Astrocyte (in vitro differentiated cells and primary cell): ENCODE data around the gene NR2F1. TPM values are rescaled to one million over a fixed set of nuclear protein-coding genes. Genes with fewer than 3 reads are reported as not detected.

Experiments used
- DNase-seq: peaks from one replicate; pipeline ENCODE4 v3.0.0-alpha.2; 2010; ENCODE audit warnings: low read depth
- FAIRE-seq: peaks from 2 replicates; lab custom pipeline; 2011; peaks lifted over from hg19 to GRCh38; lab: Jason Lieb, UNC
- H2AFZ ChIP-seq: 2 replicates; pipeline ENCODE4 v1.6.0; 2012; ENCODE audit warnings: low read depth, low read length, inconsistent platforms
- H3K27ac ChIP-seq: 2 replicates; pipeline ENCODE4 v1.5.1; 2011; ENCODE audit warnings: low read depth, low read length, inconsistent platforms
- H3K27me3 ChIP-seq: 2 replicates; pipeline ENCODE4 v1.6.0; 2011; ENCODE audit warnings: low read length, inconsistent platforms; ENCODE audit not compliant: insufficient read depth
- H3K36me3 ChIP-seq: 2 replicates; pipeline ENCODE4 v1.5.1; 2011; ENCODE audit warnings: low read length, inconsistent platforms; ENCODE audit not compliant: insufficient read depth
- H3K4me1 ChIP-seq: 2 replicates; pipeline ENCODE4 v1.5.1; 2011; ENCODE audit warnings: low read length, inconsistent platforms; ENCODE audit not compliant: insufficient read depth
- H3K4me2 ChIP-seq: 2 replicates; pipeline ENCODE4 v1.6.0; 2012; ENCODE audit warnings: low read length, inconsistent platforms
- H3K4me3 ChIP-seq: 2 replicates; pipeline ENCODE4 v1.5.1; 2011; ENCODE audit warnings: low read depth, mild to moderate bottlenecking, low read length, inconsistent platforms; ENCODE audit not compliant: insufficient read depth
- H3K79me2 ChIP-seq: 2 replicates; pipeline ENCODE4 v1.6.0; 2012; ENCODE audit warnings: mild to moderate bottlenecking, low read length, inconsistent platforms; ENCODE audit not compliant: insufficient read depth
- H3K9ac ChIP-seq: 2 replicates; pipeline ENCODE4 v1.6.0; 2012; ENCODE audit warnings: mild to moderate bottlenecking, low read length, inconsistent platforms
- H3K9me3 ChIP-seq: 2 replicates; pipeline ENCODE4 v1.5.1; 2012; ENCODE audit warnings: low read depth, mild to moderate bottlenecking, low read length, inconsistent platforms; ENCODE audit not compliant: insufficient read depth
- H4K20me1 ChIP-seq: 2 replicates; pipeline ENCODE4 v1.6.0; 2012; ENCODE audit warnings: low read length, inconsistent platforms; ENCODE audit not compliant: insufficient read depth
- H3K27ac Mint-ChIP-seq: one replicate; pipeline ENCODE4 v1.8.0; 2021; ENCODE audit warnings: mild to moderate bottlenecking, mixed read lengths; ENCODE audit not compliant: unreplicated experiment
- H3K27me3 Mint-ChIP-seq: one replicate; pipeline ENCODE4 v1.8.0; 2021; ENCODE audit warnings: low read depth, mixed read lengths; ENCODE audit not compliant: unreplicated experiment
- H3K36me3 Mint-ChIP-seq: one replicate; pipeline ENCODE4 v1.8.0; 2021; ENCODE audit warnings: low read depth, mixed read lengths; ENCODE audit not compliant: unreplicated experiment
- H3K4me1 Mint-ChIP-seq: one replicate; pipeline ENCODE4 v1.8.0; 2021; ENCODE audit warnings: low read depth, mixed read lengths; ENCODE audit not compliant: unreplicated experiment
- H3K4me3 Mint-ChIP-seq: one replicate; pipeline ENCODE4 v1.8.0; 2021; ENCODE audit warnings: mild to moderate bottlenecking, moderate library complexity, mixed read lengths; ENCODE audit not compliant: unreplicated experiment
- H3K9me3 Mint-ChIP-seq: one replicate; pipeline ENCODE4 v1.8.0; 2021; ENCODE audit warnings: mild to moderate bottlenecking, mixed read lengths; ENCODE audit not compliant: unreplicated experiment
- EZH2 ChIP-seq: IDR thresholded peaks from 2 replicates; pipeline ENCODE4 v1.6.1; 2012; ENCODE audit warnings: mild to moderate bottlenecking, low read length, inconsistent platforms; ENCODE audit not compliant: insufficient read depth
- total RNA-seq: library from RNA; stranded (reverse); gene quantifications from 2 replicates; pipeline ENCODE4 v1.2.1, GENCODE V29; 2021
- TF ChIP-seq, protein P1 (sequence below): IDR thresholded peaks from 2 replicates; pipeline ENCODE4 v1.5.1; 2011; ENCODE audit warnings: low read depth, mild to moderate bottlenecking, inconsistent platforms, low read length, moderate library complexity; ENCODE audit not compliant: insufficient read depth

NR2F1 gene
- total RNA-seq, 1 donor from 2014 or later, result 4.3 TPM

DNA sequence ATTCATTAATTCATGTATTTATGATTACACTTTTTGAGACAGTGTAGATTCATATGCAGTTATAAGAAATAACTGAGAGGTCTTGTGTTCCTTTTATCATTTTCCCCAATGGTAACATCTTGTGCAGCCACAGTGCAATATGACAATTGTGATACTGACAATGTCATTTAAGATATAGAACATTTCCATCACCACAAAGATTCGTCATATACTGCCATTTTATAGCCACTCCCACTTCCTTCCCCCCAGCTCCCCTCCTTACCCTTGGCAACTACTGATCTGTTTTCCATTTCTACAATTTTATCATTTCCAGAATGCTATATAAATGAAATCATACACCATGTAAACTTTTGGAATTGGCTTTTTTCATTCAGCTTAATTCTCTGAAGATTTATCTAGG is 53.8 kb downstream of the NR2F1 start:
- H3K36me3 Mint-ChIP-seq, result no peaks in the 10 kb centered on the region

DNA sequence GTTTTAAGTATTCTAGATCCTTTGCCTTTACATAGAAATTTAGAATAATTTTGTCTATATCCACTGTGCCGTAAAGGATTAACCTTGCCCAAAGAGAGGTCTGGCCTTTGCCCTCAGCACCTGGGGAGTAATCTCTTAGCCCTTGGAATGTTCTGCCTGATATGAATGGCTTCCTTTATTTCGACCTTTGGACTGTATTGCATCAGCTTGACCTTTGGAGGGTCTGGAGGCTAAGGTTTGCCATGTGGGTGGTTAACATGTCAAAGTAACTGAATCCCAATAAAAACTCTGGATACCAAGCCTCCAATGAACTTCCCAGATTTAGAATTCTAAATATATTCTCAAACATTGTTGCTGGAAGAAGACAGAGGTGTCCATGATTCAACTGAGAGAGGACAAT is 54.7 kb downstream of the NR2F1 start:
- Histone ChIP-seq H2AFZ (no peak overlapping the region), H3K79me2 (no peaks in the 10 kb centered on the region), H4K20me1 (no peaks in the 10 kb centered on the region), H3K4me2 (no peak overlapping the region), H3K4me3 (no peak overlapping the region), H3K9ac (no peak overlapping the region), H3K9me3 (no peaks in the 10 kb centered on the region), H3K4me1 (no peaks in the 10 kb centered on the region), H3K27ac (no peak overlapping the region), H3K27me3 (no peaks in the 10 kb centered on the region), H3K36me3 (no peaks in the 10 kb centered on the region)
- no peak overlapping the region for H3K27ac Mint-ChIP-seq
- H3K4me3 Mint-ChIP-seq, result no peak overlapping the region
- H3K36me3 Mint-ChIP-seq, result no peaks in the 10 kb centered on the region
- TF ChIP-seq, protein P1, sequence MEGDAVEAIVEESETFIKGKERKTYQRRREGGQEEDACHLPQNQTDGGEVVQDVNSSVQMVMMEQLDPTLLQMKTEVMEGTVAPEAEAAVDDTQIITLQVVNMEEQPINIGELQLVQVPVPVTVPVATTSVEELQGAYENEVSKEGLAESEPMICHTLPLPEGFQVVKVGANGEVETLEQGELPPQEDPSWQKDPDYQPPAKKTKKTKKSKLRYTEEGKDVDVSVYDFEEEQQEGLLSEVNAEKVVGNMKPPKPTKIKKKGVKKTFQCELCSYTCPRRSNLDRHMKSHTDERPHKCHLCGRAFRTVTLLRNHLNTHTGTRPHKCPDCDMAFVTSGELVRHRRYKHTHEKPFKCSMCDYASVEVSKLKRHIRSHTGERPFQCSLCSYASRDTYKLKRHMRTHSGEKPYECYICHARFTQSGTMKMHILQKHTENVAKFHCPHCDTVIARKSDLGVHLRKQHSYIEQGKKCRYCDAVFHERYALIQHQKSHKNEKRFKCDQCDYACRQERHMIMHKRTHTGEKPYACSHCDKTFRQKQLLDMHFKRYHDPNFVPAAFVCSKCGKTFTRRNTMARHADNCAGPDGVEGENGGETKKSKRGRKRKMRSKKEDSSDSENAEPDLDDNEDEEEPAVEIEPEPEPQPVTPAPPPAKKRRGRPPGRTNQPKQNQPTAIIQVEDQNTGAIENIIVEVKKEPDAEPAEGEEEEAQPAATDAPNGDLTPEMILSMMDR, result no peak
- no peak for TF ChIP-seq EZH2
- H3K4me1 Mint-ChIP-seq, result no peaks in the 10 kb centered on the region
- H3K27me3 Mint-ChIP-seq, result no peaks in the 10 kb centered on the region
- DNase-seq, result no peak
- FAIRE-seq, result no peak
- H3K9me3 Mint-ChIP-seq, result no peaks in the 10 kb centered on the region

More for the DNA sequence above, 53.8 kb downstream of the NR2F1 start:
- Histone ChIP-seq H3K27me3 (no peaks in the 10 kb centered on the region), H3K27ac (no peak overlapping the region), H3K4me3 (no peak overlapping the region), H3K36me3 (no peaks in the 10 kb centered on the region), H3K9ac (no peak overlapping the region), H3K9me3 (no peaks in the 10 kb centered on the region), H4K20me1 (no peaks in the 10 kb centered on the region), H3K79me2 (no peaks in the 10 kb centered on the region), H3K4me2 (no peak overlapping the region), H2AFZ (no peak overlapping the region), H3K4me1 (no peaks in the 10 kb centered on the region)
- Mint-ChIP-seq H3K4me3 (no peak overlapping the region), H3K9me3 (no peaks in the 10 kb centered on the region), H3K27ac (no peak overlapping the region), H3K27me3 (no peaks in the 10 kb centered on the region), H3K4me1 (no peaks in the 10 kb centered on the region)
- no peak for FAIRE-seq
- TF ChIP-seq EZH2, result no peak
- TF ChIP-seq, protein P1, result no peak
- DNase-seq, result no peak

DNA sequence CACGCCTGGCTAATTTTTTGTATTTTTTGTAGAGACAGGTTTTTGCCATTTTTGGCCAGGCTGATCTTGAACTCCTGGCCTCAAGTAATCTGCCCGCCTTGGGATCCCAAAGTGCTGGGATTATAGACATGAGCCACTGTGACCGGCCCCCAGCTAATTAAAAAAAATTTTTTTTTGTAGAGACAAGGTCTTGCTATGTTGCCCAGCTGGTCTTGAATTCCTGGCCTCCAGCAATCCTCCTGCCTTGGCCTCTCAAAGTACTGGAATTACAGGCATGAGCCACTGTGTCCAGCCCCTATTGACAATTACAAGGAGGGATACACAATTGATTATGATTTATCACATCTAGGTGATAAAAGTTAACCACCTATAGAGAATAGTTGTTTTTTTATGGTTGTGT is 59.5 kb downstream of the NR2F1 start:
- H3K79me2 ChIP-seq, result no peaks in the 10 kb centered on the region
- no peak overlapping the region for H2AFZ ChIP-seq
- no peak for FAIRE-seq

More for the DNA sequence above, 59.5 kb downstream of the NR2F1 start:
- Mint-ChIP-seq H3K4me1 (no peaks in the 10 kb centered on the region), H3K27ac (no peak overlapping the region), H3K27me3 (no peaks in the 10 kb centered on the region), H3K9me3 (no peaks in the 10 kb centered on the region), H3K4me3 (no peak overlapping the region), H3K36me3 (no peaks in the 10 kb centered on the region)
- TF ChIP-seq EZH2, result no peak
- TF ChIP-seq, protein P1, result no peak
- H3K27me3 ChIP-seq, result no peaks in the 10 kb centered on the region
- H3K4me1 ChIP-seq, result no peaks in the 10 kb centered on the region
- no peak for DNase-seq
- no peaks in the 10 kb centered on the region for H4K20me1 ChIP-seq
- H3K27ac ChIP-seq, result no peak overlapping the region
- no peak overlapping the region for H3K9ac ChIP-seq
- no peaks in the 10 kb centered on the region for H3K9me3 ChIP-seq
- H3K4me3 ChIP-seq, result no peak overlapping the region
- H3K4me2 ChIP-seq, result no peak overlapping the region
- H3K36me3 ChIP-seq, result no peaks in the 10 kb centered on the region

Other genes starting within 250 kb of the NR2F1 start
- 6.9 and 7.3 TPM in 2 replicates for gene NR2F1-AS1, start 2.0 kb upstream of the NR2F1 start, total RNA-seq
- 0.43 and 0.54 TPM in 2 replicates for gene POU5F2, start 158.4 kb downstream of the NR2F1 start, total RNA-seq